GM19099 (cell line): Measurements from ENCODE around the gene GADD45G.

ENCODE experiments used
- POLR2A ChIP-seq: IDR thresholded peaks from 3 replicates; pipeline ENCODE4 v1.6.1; 2011; ENCODE audit warnings: low read depth; ENCODE audit not compliant: insufficient read length; ENCODE audit errors: extremely low read depth

Gene GADD45G

GRCh38 chr9:89586311-89586710 is 18.5 kb upstream of the GADD45G start:
- no peak for TF ChIP-seq POLR2A

- no peak for TF ChIP-seq POLR2A
These were observed 16.4 kb upstream of the GADD45G start for GRCh38 chr9:89588271-89588879.

- TF ChIP-seq POLR2A = no peak
These were observed 14.4 kb upstream of the GADD45G start for GRCh38 chr9:89590415-89590814.

GRCh38 chr9:89591274-89592212 is 13.3 kb upstream of the GADD45G start:
- no peak for TF ChIP-seq POLR2A

- TF ChIP-seq POLR2A = no peak
These were observed 12.5 kb upstream of the GADD45G start for GRCh38 chr9:89592213-89592815.

- TF ChIP-seq POLR2A = no peak
These were observed 11.7 kb upstream of the GADD45G start for GRCh38 chr9:89592963-89593726.

GRCh38 chr9:89593727-89594427 is 10.9 kb upstream of the GADD45G start:
- TF ChIP-seq POLR2A = no peak

- TF ChIP-seq POLR2A = no peak
These were observed 9.8 kb upstream of the GADD45G start for GRCh38 chr9:89594811-89595550.

- TF ChIP-seq POLR2A = no peak
These were observed 9.2 kb upstream of the GADD45G start for GRCh38 chr9:89595646-89596045.

- TF ChIP-seq POLR2A = no peak
These were observed 7.8 kb upstream of the GADD45G start for GRCh38 chr9:89596937-89597555.

GRCh38 chr9:89597711-89598362 is 7.0 kb upstream of the GADD45G start:
- no peak for TF ChIP-seq POLR2A

- no peak for TF ChIP-seq POLR2A
These were observed 6.5 kb upstream of the GADD45G start for GRCh38 chr9:89598363-89598713.

GRCh38 chr9:89598926-89599325 is 5.9 kb upstream of the GADD45G start:
- no peak for TF ChIP-seq POLR2A

- no peak for TF ChIP-seq POLR2A
These were observed 4.0 kb upstream of the GADD45G start for GRCh38 chr9:89600831-89601230.

- no peak for TF ChIP-seq POLR2A
These were observed 3.5 kb upstream of the GADD45G start for GRCh38 chr9:89601306-89601705.
